ENCODE results near the gene SETD1B.

Gene SETD1B

GRCh38 chr12:121791671-121792551 lies 11.9 kb upstream of the SETD1B start:
- Histone ChIP-seq H3K27me3 (ENCODE audit: control insufficient read depth, insufficient read depth, low read length) (no peaks in the 10 kb centered on the region), H3K4me2 (ENCODE audit: low read length) (no peak overlapping the region), H3K36me3 (ENCODE audit: insufficient read depth, low read length) (no peaks in the 10 kb centered on the region), H3K4me1 (ENCODE audit: control insufficient read depth, insufficient read depth, low read length) (peaks cover 34% of the 10 kb centered on the region), H3K9me3 (replicated peaks; ENCODE audit: low read length) (no peaks in the 10 kb centered on the region), H3K9ac (ENCODE audit: low read depth, low read length) (no peak overlapping the region), H3K4me3 (ENCODE audit: low read length) (no peak overlapping the region)

- Histone ChIP-seq H3K9ac (ENCODE audit: low read depth, low read length) (no peak overlapping the region), H3K27me3 (ENCODE audit: control insufficient read depth, insufficient read depth, low read length) (no peaks in the 10 kb centered on the region), H3K36me3 (ENCODE audit: insufficient read depth, low read length) (no peaks in the 10 kb centered on the region), H3K4me1 (ENCODE audit: control insufficient read depth, insufficient read depth, low read length) (peaks cover 41% of the 10 kb centered on the region), H3K4me3 (ENCODE audit: low read length) (peak overlapping the region; percentile 72), H3K4me2 (ENCODE audit: low read length) (peak overlapping the region; percentile 97), H3K9me3 (replicated peaks; ENCODE audit: low read length) (no peaks in the 10 kb centered on the region)
Measured at GRCh38 chr12:121792607-121793439, 11.0 kb upstream of the SETD1B start.

GRCh38 chr12:121793440-121793837 lies 10.4 kb upstream of the SETD1B start, which contains the start of gene RHOF:
Gene RHOF (minus strand): TSS chr12:121793688. CDS start chr12:121793633, 55 bp downstream.
- peak within 1 kb of the TSS; percentile 72 for H3K4me3 ChIP-seq (ENCODE audit: low read length)
- H3K9ac ChIP-seq (ENCODE audit: low read depth, low read length): peak within 1 kb of the TSS; percentile 62
- H3K27me3 ChIP-seq (ENCODE audit: control insufficient read depth, insufficient read depth, low read length): no peaks in the 10 kb centered on the region
- H3K4me1 ChIP-seq (ENCODE audit: control insufficient read depth, insufficient read depth, low read length): peaks cover 47% of the 10 kb centered on the region
- H3K9me3 ChIP-seq (replicated peaks; ENCODE audit: low read length): no peaks in the 10 kb centered on the region
- peak within 1 kb of the TSS; percentile 97 for H3K4me2 ChIP-seq (ENCODE audit: low read length)
- H3K36me3 ChIP-seq (ENCODE audit: insufficient read depth, low read length): no peaks in the 10 kb centered on the region

- no peaks in the 10 kb centered on the region for H3K36me3 ChIP-seq (ENCODE audit: insufficient read depth, low read length)
- H3K27me3 ChIP-seq (ENCODE audit: control insufficient read depth, insufficient read depth, low read length): no peaks in the 10 kb centered on the region
- H3K4me3 ChIP-seq (ENCODE audit: low read length): peak overlapping the region; percentile 72
- H3K9me3 ChIP-seq (replicated peaks; ENCODE audit: low read length): no peaks in the 10 kb centered on the region
- peak overlapping the region; percentile 97 for H3K4me2 ChIP-seq (ENCODE audit: low read length)
- H3K9ac ChIP-seq (ENCODE audit: low read depth, low read length): peak overlapping the region; percentile 62
- peaks cover 52% of the 10 kb centered on the region for H3K4me1 ChIP-seq (ENCODE audit: control insufficient read depth, insufficient read depth, low read length)
Measured at GRCh38 chr12:121793838-121794533, 9.8 kb upstream of the SETD1B start.

- peak overlapping the region; percentile 72 for H3K4me3 ChIP-seq (ENCODE audit: low read length)
- H3K36me3 ChIP-seq (ENCODE audit: insufficient read depth, low read length): no peaks in the 10 kb centered on the region
- peaks cover 56% of the 10 kb centered on the region for H3K4me1 ChIP-seq (ENCODE audit: control insufficient read depth, insufficient read depth, low read length)
- no peaks in the 10 kb centered on the region for H3K9me3 ChIP-seq (replicated peaks; ENCODE audit: low read length)
- H3K9ac ChIP-seq (ENCODE audit: low read depth, low read length): peak overlapping the region; percentile 62
- no peaks in the 10 kb centered on the region for H3K27me3 ChIP-seq (ENCODE audit: control insufficient read depth, insufficient read depth, low read length)
- H3K4me2 ChIP-seq (ENCODE audit: low read length): peak overlapping the region; percentile 97
Measured at GRCh38 chr12:121794534-121795033, 9.2 kb upstream of the SETD1B start.

- Histone ChIP-seq H3K9ac (ENCODE audit: low read depth, low read length) (peak overlapping the region; percentile 62), H3K27me3 (ENCODE audit: control insufficient read depth, insufficient read depth, low read length) (no peaks in the 10 kb centered on the region), H3K36me3 (ENCODE audit: insufficient read depth, low read length) (no peaks in the 10 kb centered on the region), H3K4me2 (ENCODE audit: low read length) (peak overlapping the region; percentile 97), H3K4me3 (ENCODE audit: low read length) (peak overlapping the region; percentile 72), H3K4me1 (ENCODE audit: control insufficient read depth, insufficient read depth, low read length) (peaks cover 56% of the 10 kb centered on the region), H3K9me3 (replicated peaks; ENCODE audit: low read length) (no peaks in the 10 kb centered on the region)
Measured at GRCh38 chr12:121795034-121795968, 8.5 kb upstream of the SETD1B start.

- Histone ChIP-seq H3K9me3 (replicated peaks; ENCODE audit: low read length) (no peaks in the 10 kb centered on the region), H3K36me3 (ENCODE audit: insufficient read depth, low read length) (no peaks in the 10 kb centered on the region), H3K4me3 (ENCODE audit: low read length) (peak overlapping the region; percentile 74), H3K27me3 (ENCODE audit: control insufficient read depth, insufficient read depth, low read length) (no peaks in the 10 kb centered on the region), H3K4me2 (ENCODE audit: low read length) (peak overlapping the region; percentile 98), H3K4me1 (ENCODE audit: control insufficient read depth, insufficient read depth, low read length) (peaks cover 71% of the 10 kb centered on the region), H3K9ac (ENCODE audit: low read depth, low read length) (peak overlapping the region; percentile 99)
Measured at GRCh38 chr12:121796855-121797751, 6.7 kb upstream of the SETD1B start.

GRCh38 chr12:121797937-121798786 lies 5.6 kb upstream of the SETD1B start:
- H3K9ac ChIP-seq (ENCODE audit: low read depth, low read length): peak overlapping the region; percentile 99
- H3K9me3 ChIP-seq (replicated peaks; ENCODE audit: low read length): no peaks in the 10 kb centered on the region
- peaks cover 77% of the 10 kb centered on the region for H3K4me1 ChIP-seq (ENCODE audit: control insufficient read depth, insufficient read depth, low read length)
- peak overlapping the region; percentile 74 for H3K4me3 ChIP-seq (ENCODE audit: low read length)
- peak overlapping the region; percentile 98 for H3K4me2 ChIP-seq (ENCODE audit: low read length)
- H3K27me3 ChIP-seq (ENCODE audit: control insufficient read depth, insufficient read depth, low read length): no peaks in the 10 kb centered on the region
- no peaks in the 10 kb centered on the region for H3K36me3 ChIP-seq (ENCODE audit: insufficient read depth, low read length)

GRCh38 chr12:121798787-121799155 lies 5.0 kb upstream of the SETD1B start:
- Histone ChIP-seq H3K9me3 (replicated peaks; ENCODE audit: low read length) (no peaks in the 10 kb centered on the region), H3K36me3 (ENCODE audit: insufficient read depth, low read length) (no peaks in the 10 kb centered on the region), H3K4me3 (ENCODE audit: low read length) (peak overlapping the region; percentile 74), H3K4me1 (ENCODE audit: control insufficient read depth, insufficient read depth, low read length) (peaks cover 71% of the 10 kb centered on the region), H3K9ac (ENCODE audit: low read depth, low read length) (peak overlapping the region; percentile 99), H3K27me3 (ENCODE audit: control insufficient read depth, insufficient read depth, low read length) (no peaks in the 10 kb centered on the region), H3K4me2 (ENCODE audit: low read length) (peak overlapping the region; percentile 98)

All from skeletal muscle satellite cell (primary cell).